GM23338 (cell line): ENCODE measurements around the gene TEX13B.

Experiments used
- CREB1 ChIP-seq: fragments of 250-450 bp; sonication (Bioruptor Pico); IDR thresholded peaks from 2 replicates; pipeline ENCODE4 v1.5.0; 2020; ENCODE audit warnings: low read depth, mild to moderate bottlenecking, moderate library complexity
- EZH2 ChIP-seq: fragments of 200-600 bp; sonication (generic); IDR thresholded peaks from one replicate; pipeline ENCODE4 v1.8.0; 2017; ENCODE audit warnings: antibody characterized with exemption, mild to moderate bottlenecking, low read depth; ENCODE audit not compliant: unreplicated experiment
- EZH2phosphoT487 ChIP-seq: fragments of 200-600 bp; sonication (generic); IDR thresholded peaks from one replicate; pipeline ENCODE4 v1.8.1; 2018; ENCODE audit warnings: antibody characterized with exemption; ENCODE audit not compliant: unreplicated experiment
- JUNB ChIP-seq: IDR thresholded peaks from one replicate; pipeline ENCODE4 v1.6.1; 2016; ENCODE audit warnings: antibody characterized with exemption; ENCODE audit not compliant: unreplicated experiment
- NANOG ChIP-seq: IDR thresholded peaks from 2 replicates; pipeline ENCODE4 v1.6.1; 2016; ENCODE audit warnings: antibody characterized with exemption, borderline replicate concordance
- POLR2AphosphoS5 ChIP-seq: IDR thresholded peaks from 2 replicates; pipeline ENCODE4 v1.6.1; 2016; ENCODE audit warnings: antibody characterized with exemption, low read depth
- STAT1 ChIP-seq: IDR thresholded peaks from one replicate; pipeline ENCODE4 v1.6.1; 2016; ENCODE audit warnings: antibody characterized with exemption; ENCODE audit not compliant: unreplicated experiment
- ZNF114 ChIP-seq: fragments of 250-450 bp; sonication (Bioruptor Pico); IDR thresholded peaks from 2 replicates; pipeline ENCODE4 v1.5.0; 2020; ENCODE audit warnings: mild to moderate bottlenecking, moderate library complexity
- ZNF331 ChIP-seq: fragments of 250-450 bp; sonication (Bioruptor Pico); IDR thresholded peaks from 2 replicates; pipeline ENCODE4 v1.5.0; 2020; ENCODE audit warnings: low read depth, mild to moderate bottlenecking, moderate library complexity
- TF ChIP-seq, protein P1 (sequence below), 2 experiments: fragments of 200-600 bp in 1 of 2; sonication (generic) in 1 of 2; conservative IDR thresholded peaks; 2 replicates each; pipeline versions ENCODE4 v1.5.1 to v1.6.1; 2016 to 2017; ENCODE audit warnings: antibody characterized with exemption in 2 of 2, low read depth in 2 of 2, mild to moderate bottlenecking in 2 of 2, moderate library complexity in 1 of 2
- TF ChIP-seq, protein P2 (sequence below): IDR thresholded peaks from one replicate; pipeline ENCODE4 v1.6.1; 2018; ENCODE audit warnings: antibody characterized with exemption; ENCODE audit not compliant: unreplicated experiment
- TF ChIP-seq, protein P3 (sequence below): IDR thresholded peaks from 2 replicates; pipeline ENCODE4 v1.6.1; 2016; ENCODE audit warnings: antibody characterized with exemption

DNA sequence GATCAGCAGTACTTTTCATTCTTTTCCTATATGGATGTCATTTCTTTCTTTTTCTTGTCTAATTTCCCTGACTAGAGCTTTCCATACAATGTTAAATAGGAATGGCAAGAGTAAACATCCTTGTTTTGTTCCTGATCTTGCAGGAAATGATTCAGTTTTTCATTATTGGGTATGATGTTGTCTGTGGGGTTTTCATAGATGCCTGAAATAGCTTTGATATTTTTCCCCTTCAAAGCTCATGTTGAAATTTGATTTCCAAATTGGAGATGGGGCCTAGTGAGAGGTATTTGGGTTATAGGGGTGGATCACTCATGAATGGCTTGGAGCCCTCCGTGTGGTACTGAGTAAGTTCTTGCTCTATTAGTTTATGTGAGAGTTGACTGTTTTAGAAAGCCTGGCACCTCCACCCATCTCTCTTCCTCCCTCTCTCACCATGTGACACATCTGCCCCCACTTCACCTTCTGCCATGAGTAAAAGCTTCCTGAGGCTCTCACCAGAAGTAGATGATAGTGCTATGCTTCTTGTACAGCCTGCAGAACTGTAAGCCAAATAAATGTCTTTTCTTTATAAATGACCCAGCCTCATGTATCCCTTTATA lies 40.4 kb upstream of the TEX13B start:
- TF ChIP-seq, protein P1, sequence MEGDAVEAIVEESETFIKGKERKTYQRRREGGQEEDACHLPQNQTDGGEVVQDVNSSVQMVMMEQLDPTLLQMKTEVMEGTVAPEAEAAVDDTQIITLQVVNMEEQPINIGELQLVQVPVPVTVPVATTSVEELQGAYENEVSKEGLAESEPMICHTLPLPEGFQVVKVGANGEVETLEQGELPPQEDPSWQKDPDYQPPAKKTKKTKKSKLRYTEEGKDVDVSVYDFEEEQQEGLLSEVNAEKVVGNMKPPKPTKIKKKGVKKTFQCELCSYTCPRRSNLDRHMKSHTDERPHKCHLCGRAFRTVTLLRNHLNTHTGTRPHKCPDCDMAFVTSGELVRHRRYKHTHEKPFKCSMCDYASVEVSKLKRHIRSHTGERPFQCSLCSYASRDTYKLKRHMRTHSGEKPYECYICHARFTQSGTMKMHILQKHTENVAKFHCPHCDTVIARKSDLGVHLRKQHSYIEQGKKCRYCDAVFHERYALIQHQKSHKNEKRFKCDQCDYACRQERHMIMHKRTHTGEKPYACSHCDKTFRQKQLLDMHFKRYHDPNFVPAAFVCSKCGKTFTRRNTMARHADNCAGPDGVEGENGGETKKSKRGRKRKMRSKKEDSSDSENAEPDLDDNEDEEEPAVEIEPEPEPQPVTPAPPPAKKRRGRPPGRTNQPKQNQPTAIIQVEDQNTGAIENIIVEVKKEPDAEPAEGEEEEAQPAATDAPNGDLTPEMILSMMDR (conservative IDR thresholded peaks at IDR 0.05; ENCODE audit: low read depth in 2 of 2) = no peak
- TF ChIP-seq EZH2phosphoT487 (no peak), NANOG (no peak), POLR2AphosphoS5 (no peak), JUNB (no peak), EZH2 (no peak), CREB1 (no peak), ZNF331 (CRISPR knock-in tag) (no peak), STAT1 (no peak), ZNF114 (CRISPR knock-in tag) (no peak)
- TF ChIP-seq, protein P2, sequence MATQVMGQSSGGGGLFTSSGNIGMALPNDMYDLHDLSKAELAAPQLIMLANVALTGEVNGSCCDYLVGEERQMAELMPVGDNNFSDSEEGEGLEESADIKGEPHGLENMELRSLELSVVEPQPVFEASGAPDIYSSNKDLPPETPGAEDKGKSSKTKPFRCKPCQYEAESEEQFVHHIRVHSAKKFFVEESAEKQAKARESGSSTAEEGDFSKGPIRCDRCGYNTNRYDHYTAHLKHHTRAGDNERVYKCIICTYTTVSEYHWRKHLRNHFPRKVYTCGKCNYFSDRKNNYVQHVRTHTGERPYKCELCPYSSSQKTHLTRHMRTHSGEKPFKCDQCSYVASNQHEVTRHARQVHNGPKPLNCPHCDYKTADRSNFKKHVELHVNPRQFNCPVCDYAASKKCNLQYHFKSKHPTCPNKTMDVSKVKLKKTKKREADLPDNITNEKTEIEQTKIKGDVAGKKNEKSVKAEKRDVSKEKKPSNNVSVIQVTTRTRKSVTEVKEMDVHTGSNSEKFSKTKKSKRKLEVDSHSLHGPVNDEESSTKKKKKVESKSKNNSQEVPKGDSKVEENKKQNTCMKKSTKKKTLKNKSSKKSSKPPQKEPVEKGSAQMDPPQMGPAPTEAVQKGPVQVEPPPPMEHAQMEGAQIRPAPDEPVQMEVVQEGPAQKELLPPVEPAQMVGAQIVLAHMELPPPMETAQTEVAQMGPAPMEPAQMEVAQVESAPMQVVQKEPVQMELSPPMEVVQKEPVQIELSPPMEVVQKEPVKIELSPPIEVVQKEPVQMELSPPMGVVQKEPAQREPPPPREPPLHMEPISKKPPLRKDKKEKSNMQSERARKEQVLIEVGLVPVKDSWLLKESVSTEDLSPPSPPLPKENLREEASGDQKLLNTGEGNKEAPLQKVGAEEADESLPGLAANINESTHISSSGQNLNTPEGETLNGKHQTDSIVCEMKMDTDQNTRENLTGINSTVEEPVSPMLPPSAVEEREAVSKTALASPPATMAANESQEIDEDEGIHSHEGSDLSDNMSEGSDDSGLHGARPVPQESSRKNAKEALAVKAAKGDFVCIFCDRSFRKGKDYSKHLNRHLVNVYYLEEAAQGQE = no peak
- TF ChIP-seq, protein P3, sequence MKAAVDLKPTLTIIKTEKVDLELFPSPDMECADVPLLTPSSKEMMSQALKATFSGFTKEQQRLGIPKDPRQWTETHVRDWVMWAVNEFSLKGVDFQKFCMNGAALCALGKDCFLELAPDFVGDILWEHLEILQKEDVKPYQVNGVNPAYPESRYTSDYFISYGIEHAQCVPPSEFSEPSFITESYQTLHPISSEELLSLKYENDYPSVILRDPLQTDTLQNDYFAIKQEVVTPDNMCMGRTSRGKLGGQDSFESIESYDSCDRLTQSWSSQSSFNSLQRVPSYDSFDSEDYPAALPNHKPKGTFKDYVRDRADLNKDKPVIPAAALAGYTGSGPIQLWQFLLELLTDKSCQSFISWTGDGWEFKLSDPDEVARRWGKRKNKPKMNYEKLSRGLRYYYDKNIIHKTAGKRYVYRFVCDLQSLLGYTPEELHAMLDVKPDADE = no peak
